ENCODE measurements around the gene DDX4. TPM values are rescaled to one million over a fixed set of nuclear protein-coding genes. Genes with fewer than 3 reads are reported as not detected.

DDX4 gene
- total and polyA plus RNA-seq, 4 donors, result 0.03 TPM; not detected in 3

- TF ChIP-seq, protein P1, sequence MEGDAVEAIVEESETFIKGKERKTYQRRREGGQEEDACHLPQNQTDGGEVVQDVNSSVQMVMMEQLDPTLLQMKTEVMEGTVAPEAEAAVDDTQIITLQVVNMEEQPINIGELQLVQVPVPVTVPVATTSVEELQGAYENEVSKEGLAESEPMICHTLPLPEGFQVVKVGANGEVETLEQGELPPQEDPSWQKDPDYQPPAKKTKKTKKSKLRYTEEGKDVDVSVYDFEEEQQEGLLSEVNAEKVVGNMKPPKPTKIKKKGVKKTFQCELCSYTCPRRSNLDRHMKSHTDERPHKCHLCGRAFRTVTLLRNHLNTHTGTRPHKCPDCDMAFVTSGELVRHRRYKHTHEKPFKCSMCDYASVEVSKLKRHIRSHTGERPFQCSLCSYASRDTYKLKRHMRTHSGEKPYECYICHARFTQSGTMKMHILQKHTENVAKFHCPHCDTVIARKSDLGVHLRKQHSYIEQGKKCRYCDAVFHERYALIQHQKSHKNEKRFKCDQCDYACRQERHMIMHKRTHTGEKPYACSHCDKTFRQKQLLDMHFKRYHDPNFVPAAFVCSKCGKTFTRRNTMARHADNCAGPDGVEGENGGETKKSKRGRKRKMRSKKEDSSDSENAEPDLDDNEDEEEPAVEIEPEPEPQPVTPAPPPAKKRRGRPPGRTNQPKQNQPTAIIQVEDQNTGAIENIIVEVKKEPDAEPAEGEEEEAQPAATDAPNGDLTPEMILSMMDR (IDR thresholded peaks at IDR 0.05; ENCODE audit: control extremely low read depth, extremely low read depth), result no peak
- ATAC-seq (ENCODE audit: insufficient read depth, low FRiP score), result peak; percentile 41
- H3K9me3 ChIP-seq (ENCODE audit: control insufficient read depth in 4 of 4, insufficient read depth in 3 of 4, low read length in 3 of 4), result no peaks in the 10 kb centered on the region
- H3K36me3 ChIP-seq (ENCODE audit: control insufficient read depth in 4 of 4, insufficient read depth in 4 of 4, low read length in 4 of 4), result no peaks in the 10 kb centered on the region
- peaks cover 0 to 26% (median 22%) of the 10 kb centered on the region in 3 donors for H3K27me3 ChIP-seq (ENCODE audit: control insufficient read depth in 3 of 3, insufficient read depth in 3 of 3, low read length in 2 of 3)
- 6 to 20% methylated on average over 44 to 45 of the region's 45 CpGs for WGBS, 2 donors
- H3K4me1 ChIP-seq (ENCODE audit: control insufficient read depth in 5 of 5, insufficient read depth in 5 of 5, low read length in 5 of 5), result peaks cover 0 to 11% (median 1%) of the 10 kb centered on the region in 5 donors
- H3K4me3 ChIP-seq, result no peak overlapping the region
- H3K9ac ChIP-seq (ENCODE audit: insufficient read depth in 1 of 2, low read length in 2 of 2), result no peak overlapping the region
- DNase-seq, result peak; percentile 42 to 69 (median 50)
- no peak overlapping the region for H3K27ac ChIP-seq (ENCODE audit: low read depth in 1 of 2, low read length in 1 of 2)
These were observed 84.1 kb downstream of the DDX4 start for GRCh38 chr5:55821731-55822512.

GRCh38 chr5:55823151-55823796 is 85.4 kb downstream of the DDX4 start:
- peaks cover 0 to 26% (median 22%) of the 10 kb centered on the region in 3 donors for H3K27me3 ChIP-seq (ENCODE audit: control insufficient read depth in 3 of 3, insufficient read depth in 3 of 3, low read length in 2 of 3)
- 61 to 82% methylated on average over 1 of the region's 1 CpG for WGBS, 2 donors
- no peak overlapping the region for H3K27ac ChIP-seq (ENCODE audit: low read depth in 1 of 2, low read length in 1 of 2)
- peak in 1 of 3 donors; percentile 13 for DNase-seq
- peaks cover 0 to 5% (median 0%) of the 10 kb centered on the region in 5 donors for H3K4me1 ChIP-seq (ENCODE audit: control insufficient read depth in 5 of 5, insufficient read depth in 5 of 5, low read length in 5 of 5)
- ATAC-seq (ENCODE audit: insufficient read depth, low FRiP score), result no peak
- H3K4me3 ChIP-seq, result no peak overlapping the region
- TF ChIP-seq, protein P1 (IDR thresholded peaks at IDR 0.05; ENCODE audit: control extremely low read depth, extremely low read depth), result no peak
- peak overlapping the region in 1 of 2 donors; percentile 28 for H3K9ac ChIP-seq (ENCODE audit: insufficient read depth in 1 of 2, low read length in 2 of 2)
- H3K36me3 ChIP-seq (ENCODE audit: control insufficient read depth in 4 of 4, insufficient read depth in 4 of 4, low read length in 4 of 4), result no peaks in the 10 kb centered on the region
- no peaks in the 10 kb centered on the region for H3K9me3 ChIP-seq (ENCODE audit: control insufficient read depth in 4 of 4, insufficient read depth in 3 of 4, low read length in 3 of 4)

- Histone ChIP-seq H3K27me3 (ENCODE audit: control insufficient read depth in 3 of 3, insufficient read depth in 3 of 3, low read length in 2 of 3) (no peaks in the 10 kb centered on the region), H3K36me3 (ENCODE audit: control insufficient read depth in 4 of 4, insufficient read depth in 4 of 4, low read length in 4 of 4) (no peaks in the 10 kb centered on the region), H3K4me3 (no peak overlapping the region), H3K9ac (ENCODE audit: insufficient read depth in 1 of 2, low read length in 2 of 2) (no peak overlapping the region), H3K9me3 (ENCODE audit: control insufficient read depth in 4 of 4, insufficient read depth in 3 of 4, low read length in 3 of 4) (peaks cover 0 to 1% (median 0%) of the 10 kb centered on the region in 4 donors), H3K4me1 (ENCODE audit: control insufficient read depth in 5 of 5, insufficient read depth in 5 of 5, low read length in 5 of 5) (no peaks in the 10 kb centered on the region), H3K27ac (ENCODE audit: low read depth in 1 of 2, low read length in 1 of 2) (no peak overlapping the region)
- no peak for ATAC-seq (ENCODE audit: insufficient read depth, low FRiP score)
- TF ChIP-seq, protein P1 (IDR thresholded peaks at IDR 0.05; ENCODE audit: control extremely low read depth, extremely low read depth), result no peak
- 89 to 96% methylated on average over 3 of the region's 3 CpGs for WGBS, 2 donors
- DNase-seq, result no peak
These were observed 92.1 kb downstream of the DDX4 start for GRCh38 chr5:55829956-55830355.
